Tongue (tissue), 3 donors: ENCODE results near the gene CHAF1B. TPM values are rescaled to one million over a fixed set of nuclear protein-coding genes. Genes with fewer than 3 reads are reported as not detected.

Experiments
- DNase-seq: peaks from one replicate; pipeline ENCODE4 v3.0.0-alpha.2; 2015
- small RNA-seq: library from RNA; depleted of rRNA; stranded (forward); fragments of <200 nt; gene quantifications from one replicate; pipeline ENCODE3, GENCODE V24; 2014; ENCODE audit warnings: low replicate concordance
- total RNA-seq: library from RNA; depleted of rRNA; stranded (reverse); fragments of >200 nt; gene quantifications from one replicate; pipeline ENCODE4 v1.2.3, GENCODE V29; 2014

CHAF1B gene
- total RNA-seq, 1 donor from 2014 or later, result 2.4 TPM

- no peak for DNase-seq
These were observed 78.8 kb downstream of the CHAF1B start for GRCh38 chr21:36463991-36464390.

- no peak for DNase-seq
These were observed 79.4 kb downstream of the CHAF1B start for GRCh38 chr21:36464590-36464989.

GRCh38 chr21:36465478-36465877 is 80.3 kb downstream of the CHAF1B start:
- DNase-seq, result peak; percentile 15

- DNase-seq, result no peak
These were observed 80.9 kb downstream of the CHAF1B start for GRCh38 chr21:36466061-36466511.

Small RNA genes lying within 50 kb of the gene (small RNA-seq; reads per million reads assigned to genes)
- gene ATP5MFP1, result not detected

Other genes with a start within 250 kb of the CHAF1B start
- 26.1 TPM for gene DOP1B, start 228.6 kb upstream of the CHAF1B start, total RNA-seq
- 84.5 TPM for gene MORC3, start 65.2 kb upstream of the CHAF1B start, total RNA-seq
- gene CLDN14, start 94.7 kb downstream of the CHAF1B start, total RNA-seq, result 3.4 TPM